Measurements from ENCODE around the gene CAMSAP2. TPM values are rescaled to one million over a fixed set of nuclear protein-coding genes. Genes with fewer than 3 reads are reported as not detected.

CAMSAP2 gene
- total RNA-seq, 1 experiment from 2014 or later, result 23.4 TPM

- Histone ChIP-seq H3K36me3 (ENCODE audit: control insufficient read depth, insufficient read depth, low read length) (no peaks in the 10 kb centered on the region; the same call in 1 of the 2 replicates), H3K4me3 (ENCODE audit: low read depth, low read length) (peak overlapping the region; percentile 73), H3K4me1 (peaks cover 30% of the 10 kb centered on the region), H3K9me3 (no peaks in the 10 kb centered on the region), H3K27me3 (replicated peaks; ENCODE audit: control insufficient read depth, insufficient read depth, low read length) (no peaks in the 10 kb centered on the region)
- Mint-ChIP-seq H3K9me3 (ENCODE audit: unreplicated experiment) (no peaks in the 10 kb centered on the region), H3K4me3 (ENCODE audit: unreplicated experiment) (peak overlapping the region; percentile 97), H3K27me3 (ENCODE audit: insufficient read depth, unreplicated experiment) (no peaks in the 10 kb centered on the region), H3K36me3 (ENCODE audit: insufficient read depth, unreplicated experiment) (peaks cover 64% of the 10 kb centered on the region), H3K27ac (ENCODE audit: unreplicated experiment) (peak overlapping the region; percentile 94), H3K4me1 (ENCODE audit: low read depth, unreplicated experiment) (peaks cover 40% of the 10 kb centered on the region)
- CTCF ChIA-PET, result no interaction called here
- intact Hi-C loops (cut with micrococcal nuclease; ENCODE audit: unreplicated experiment), result loop anchor here (5.0 kb wide), 3 partner anchors 129 to 226 kb away; partner anchors contain the start of genes CACNA1S, DDX59 and KIF21B
- POLR2A ChIA-PET, result interaction anchor here (0.6 to 1.5 kb wide), 3 partner anchors 14 to 597 kb away, joined by 3 to 8 read pairs (median 5); no protein-coding TSS in a partner anchor
- BruUV-seq (replicated peaks), result no TSS peak
- peak; percentile 75 to 89 for DNase-seq
- TF ChIP-seq CTCF (IDR thresholded peaks at IDR 0.05; ENCODE audit: insufficient read depth in 1 of 2, low read depth in 1 of 2, low read length in 1 of 2, severe bottlenecking in 1 of 2, unreplicated experiment in 1 of 2), result no peak
Observed at GRCh38 chr1:200893411-200893901, 154.8 kb downstream of the CAMSAP2 start.

GRCh38 chr1:200894712-200895442 is 156.2 kb downstream of the CAMSAP2 start, which contains the start of gene INAVA:
Gene INAVA, plus strand, starts transcription at chr1:200894900. Its CDS starts 3,501 bp downstream, at chr1:200898401.
- Histone ChIP-seq H3K4me3 (ENCODE audit: low read depth, low read length) (peak within 1 kb of the TSS; percentile 73), H3K36me3 (ENCODE audit: control insufficient read depth, insufficient read depth, low read length) (peaks cover 6% of the 10 kb centered on the region), H3K27me3 (replicated peaks; ENCODE audit: control insufficient read depth, insufficient read depth, low read length) (no peaks in the 10 kb centered on the region), H3K9me3 (no peaks in the 10 kb centered on the region), H3K4me1 (peaks cover 42% of the 10 kb centered on the region)
- Mint-ChIP-seq H3K27ac (ENCODE audit: unreplicated experiment) (peak within 1 kb of the TSS; percentile 94), H3K4me1 (ENCODE audit: low read depth, unreplicated experiment) (peaks cover 32% of the 10 kb centered on the region), H3K9me3 (ENCODE audit: unreplicated experiment) (no peaks in the 10 kb centered on the region), H3K4me3 (ENCODE audit: unreplicated experiment) (peak within 1 kb of the TSS; percentile 97), H3K36me3 (ENCODE audit: insufficient read depth, unreplicated experiment) (peaks cover 78% of the 10 kb centered on the region), H3K27me3 (ENCODE audit: insufficient read depth, unreplicated experiment) (no peaks in the 10 kb centered on the region)
- TSS peak; percentile 36 for BruUV-seq (replicated peaks)
- TF ChIP-seq CTCF (IDR thresholded peaks at IDR 0.05; ENCODE audit: insufficient read depth in 1 of 2, low read depth in 1 of 2, low read length in 1 of 2, severe bottlenecking in 1 of 2, unreplicated experiment in 1 of 2), result peak in 1 of 2 experiments; percentile 28
- DNase-seq, result peak; percentile 79 to 84
- intact Hi-C loops (cut with micrococcal nuclease; ENCODE audit: unreplicated experiment), result loop anchor here (1.0 to 5.0 kb wide), 4 partner anchors 127 to 275 kb away; partner anchors contain the start of genes CACNA1S, DDX59 and KIF21B
- POLR2A ChIA-PET, result interaction anchor here (0.5 to 2.3 kb wide), 7 partner anchors 10 to 444 kb away, joined by 3 to 17 read pairs (median 4); partner anchors contain the start of gene KIF21B
- CTCF ChIA-PET, result interaction anchor here (0.6 to 0.7 kb wide), 2 partner anchors 131 to 219 kb away, joined by 4 read pairs; no protein-coding TSS in a partner anchor

- ChIA-PET CTCF (interaction anchor here (0.6 to 1.8 kb wide), 3 partner anchors 130 to 220 kb away, joined by 4 to 13 read pairs (median 4); no protein-coding TSS in a partner anchor), POLR2A (interaction anchor here (0.5 to 2.3 kb wide), 7 partner anchors 10 to 445 kb away, joined by 3 to 17 read pairs (median 4); partner anchors contain the start of gene KIF21B)
- intact Hi-C loops (cut with micrococcal nuclease; ENCODE audit: unreplicated experiment), result no loop called here
- Mint-ChIP-seq H3K27me3 (ENCODE audit: insufficient read depth, unreplicated experiment) (no peaks in the 10 kb centered on the region), H3K4me1 (ENCODE audit: low read depth, unreplicated experiment) (peaks cover 32% of the 10 kb centered on the region), H3K27ac (ENCODE audit: unreplicated experiment) (peak overlapping the region; percentile 94), H3K9me3 (ENCODE audit: unreplicated experiment) (no peaks in the 10 kb centered on the region), H3K4me3 (ENCODE audit: unreplicated experiment) (peak overlapping the region; percentile 97), H3K36me3 (ENCODE audit: insufficient read depth, unreplicated experiment) (peaks cover 83% of the 10 kb centered on the region)
- BruUV-seq (replicated peaks), result no TSS peak
- no peak for TF ChIP-seq CTCF (IDR thresholded peaks at IDR 0.05; ENCODE audit: insufficient read depth in 1 of 2, low read depth in 1 of 2, low read length in 1 of 2, severe bottlenecking in 1 of 2, unreplicated experiment in 1 of 2)
- H3K4me3 ChIP-seq (ENCODE audit: low read depth, low read length), result peak overlapping the region; percentile 73
- H3K4me1 ChIP-seq, result peaks cover 41% of the 10 kb centered on the region
- peaks cover 9% of the 10 kb centered on the region for H3K36me3 ChIP-seq (ENCODE audit: control insufficient read depth, insufficient read depth, low read length)
- no peaks in the 10 kb centered on the region for H3K9me3 ChIP-seq
- no peaks in the 10 kb centered on the region for H3K27me3 ChIP-seq (replicated peaks; ENCODE audit: control insufficient read depth, insufficient read depth, low read length)
- DNase-seq, result peak; percentile 49 to 71
Observed at GRCh38 chr1:200895443-200895789, 156.7 kb downstream of the CAMSAP2 start.
